Peyer's patch (tissue), 4 donors: ENCODE data around the gene CAMK2D.

Experiments
- POLR2A ChIP-seq, 2 donors: fragments of 450-650 bp; IDR thresholded peaks; one replicate each; pipeline ENCODE4 v1.5.1; 2017; ENCODE audit warnings: antibody characterized with exemption in 2 of 2, mild to moderate bottlenecking in 2 of 2, moderate library complexity in 2 of 2
- TF ChIP-seq, protein P1 (sequence below), 6 experiments: fragments of 450-650 bp in 4 of 6; fragments of 200-600 bp in 2 of 6; sonication (generic) in 1 of 6; IDR thresholded peaks; one replicate each; pipeline ENCODE4 v1.5.1; 2017 to 2019; ENCODE audit warnings: antibody characterized with exemption in 6 of 6, mild to moderate bottlenecking in 3 of 6, moderate library complexity in 1 of 6

DNA sequence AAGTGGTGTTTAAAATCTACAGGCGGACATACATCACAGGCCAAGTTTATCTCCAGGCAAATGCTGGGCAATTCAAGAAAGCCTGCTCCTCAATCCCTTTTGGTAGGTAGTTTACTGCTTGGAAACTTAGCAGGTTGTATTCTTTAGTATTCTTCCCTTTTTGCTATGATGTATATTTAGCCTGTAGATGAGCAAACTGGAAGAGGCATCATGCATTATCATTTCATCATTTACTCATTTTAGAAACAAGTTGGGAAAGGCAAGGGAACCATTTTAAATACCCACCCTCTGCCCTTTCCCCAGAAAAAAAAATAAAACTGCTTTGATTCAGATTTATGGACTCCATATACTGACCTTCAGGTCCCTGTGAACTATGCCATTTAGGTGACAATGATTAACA is 213.2 kb downstream of the CAMK2D start:
- TF ChIP-seq POLR2A (IDR thresholded peaks at IDR 0.05) = no peak
- TF ChIP-seq, protein P1, sequence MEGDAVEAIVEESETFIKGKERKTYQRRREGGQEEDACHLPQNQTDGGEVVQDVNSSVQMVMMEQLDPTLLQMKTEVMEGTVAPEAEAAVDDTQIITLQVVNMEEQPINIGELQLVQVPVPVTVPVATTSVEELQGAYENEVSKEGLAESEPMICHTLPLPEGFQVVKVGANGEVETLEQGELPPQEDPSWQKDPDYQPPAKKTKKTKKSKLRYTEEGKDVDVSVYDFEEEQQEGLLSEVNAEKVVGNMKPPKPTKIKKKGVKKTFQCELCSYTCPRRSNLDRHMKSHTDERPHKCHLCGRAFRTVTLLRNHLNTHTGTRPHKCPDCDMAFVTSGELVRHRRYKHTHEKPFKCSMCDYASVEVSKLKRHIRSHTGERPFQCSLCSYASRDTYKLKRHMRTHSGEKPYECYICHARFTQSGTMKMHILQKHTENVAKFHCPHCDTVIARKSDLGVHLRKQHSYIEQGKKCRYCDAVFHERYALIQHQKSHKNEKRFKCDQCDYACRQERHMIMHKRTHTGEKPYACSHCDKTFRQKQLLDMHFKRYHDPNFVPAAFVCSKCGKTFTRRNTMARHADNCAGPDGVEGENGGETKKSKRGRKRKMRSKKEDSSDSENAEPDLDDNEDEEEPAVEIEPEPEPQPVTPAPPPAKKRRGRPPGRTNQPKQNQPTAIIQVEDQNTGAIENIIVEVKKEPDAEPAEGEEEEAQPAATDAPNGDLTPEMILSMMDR (IDR thresholded peaks at IDR 0.05) = no peak
